ENCODE data around the gene XRCC3. TPM values are rescaled to one million over a fixed set of nuclear protein-coding genes. Genes with fewer than 3 reads are reported as not detected.

Gene XRCC3
- total RNA-seq, 1 donor: 11.7 TPM

DNA sequence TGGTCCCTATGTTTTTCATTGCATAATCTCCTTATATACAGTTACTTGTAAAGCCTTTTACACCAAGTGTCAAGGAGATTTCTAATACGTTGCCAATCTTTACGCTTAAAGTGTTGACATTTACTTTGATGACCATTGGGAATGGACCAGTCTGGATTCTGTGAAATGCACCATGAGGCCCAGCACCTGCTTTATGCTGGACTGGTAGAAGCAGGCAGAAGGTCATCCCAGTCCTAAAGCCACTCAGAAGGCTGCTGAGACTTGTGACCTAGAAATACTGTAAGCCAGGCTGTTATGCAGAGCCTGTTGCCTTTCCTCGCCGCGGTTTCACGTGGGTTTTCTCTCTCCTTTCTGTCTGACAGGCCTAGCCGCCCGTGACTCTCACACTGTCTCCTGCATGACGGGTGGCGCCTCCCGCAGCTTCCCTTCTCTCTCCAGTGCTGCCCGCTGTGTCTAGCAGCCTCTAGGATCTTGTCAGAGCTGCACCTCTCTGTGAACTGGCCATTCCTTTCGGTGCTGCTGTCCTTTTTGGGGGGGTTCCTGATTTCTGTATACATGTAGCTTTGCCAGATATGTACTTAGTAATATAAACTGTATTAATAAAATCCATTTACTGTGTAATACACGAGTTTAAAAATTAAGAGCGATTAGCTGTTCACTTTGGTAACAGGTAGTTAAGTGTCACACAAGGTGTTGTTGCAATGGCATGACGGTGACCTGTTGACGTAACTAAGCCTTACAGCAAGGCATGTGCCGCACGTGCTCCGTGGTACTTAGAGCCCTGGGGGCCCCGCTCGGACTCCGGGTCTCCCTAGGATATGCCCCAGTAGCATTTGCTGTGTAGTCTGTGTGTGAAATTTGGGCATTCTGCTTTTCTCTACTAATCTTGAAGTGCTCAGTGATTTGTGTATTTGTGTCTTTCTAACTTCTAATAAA is 29.7 kb downstream of the XRCC3 start:
- DNase-seq (ENCODE audit: low read depth): no peak
- H3K4me3 ChIP-seq (ENCODE audit: low read depth, low read length): no peak overlapping the region
- TF ChIP-seq CTCF (IDR thresholded peaks at IDR 0.05; ENCODE audit: insufficient read depth, low read depth, low read length): no peak

- DNase-seq (ENCODE audit: low read depth): no peak
- TF ChIP-seq CTCF (IDR thresholded peaks at IDR 0.05; ENCODE audit: insufficient read depth, low read depth, low read length): no peak
- H3K4me3 ChIP-seq (ENCODE audit: low read depth, low read length): no peak overlapping the region
These were observed 30.4 kb downstream of the XRCC3 start for GRCh38 chr14:103684871-103685270.

DNA sequence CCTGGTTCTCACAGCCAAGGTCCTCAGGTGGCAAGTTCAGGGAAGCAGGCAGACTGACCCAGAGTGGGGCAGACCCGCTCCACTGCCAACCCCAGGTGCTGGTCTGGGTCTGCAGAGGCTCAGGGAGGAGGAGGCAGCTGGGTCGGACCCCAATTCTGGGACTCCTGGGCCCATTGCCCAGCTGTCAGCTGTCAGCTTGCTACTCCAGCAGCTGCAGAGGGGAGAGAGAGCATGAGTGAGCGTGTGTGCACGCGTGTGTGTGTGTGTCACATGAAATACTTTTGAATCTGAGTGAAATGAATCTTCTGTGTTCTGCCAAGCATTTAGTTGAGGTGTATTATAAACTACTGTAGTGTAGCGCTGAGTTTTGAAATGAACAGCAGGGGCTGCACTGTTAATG is 30.8 kb downstream of the XRCC3 start:
- no peak for TF ChIP-seq CTCF (IDR thresholded peaks at IDR 0.05; ENCODE audit: insufficient read depth, low read depth, low read length)
- no peak overlapping the region for H3K4me3 ChIP-seq (ENCODE audit: low read depth, low read length)
- no peak for DNase-seq (ENCODE audit: low read depth)

- no peak for DNase-seq (ENCODE audit: low read depth)
- TF ChIP-seq CTCF (IDR thresholded peaks at IDR 0.05; ENCODE audit: insufficient read depth, low read depth, low read length): no peak
- no peak overlapping the region for H3K4me3 ChIP-seq (ENCODE audit: low read depth, low read length)
These were observed 32.1 kb downstream of the XRCC3 start for GRCh38 chr14:103683139-103683538.

GRCh38 chr14:103680491-103681231 is 34.6 kb downstream of the XRCC3 start:
- no peak for DNase-seq (ENCODE audit: low read depth)
- no peak for TF ChIP-seq CTCF (IDR thresholded peaks at IDR 0.05; ENCODE audit: insufficient read depth, low read depth, low read length)
- no peak overlapping the region for H3K4me3 ChIP-seq (ENCODE audit: low read depth, low read length)

DNA sequence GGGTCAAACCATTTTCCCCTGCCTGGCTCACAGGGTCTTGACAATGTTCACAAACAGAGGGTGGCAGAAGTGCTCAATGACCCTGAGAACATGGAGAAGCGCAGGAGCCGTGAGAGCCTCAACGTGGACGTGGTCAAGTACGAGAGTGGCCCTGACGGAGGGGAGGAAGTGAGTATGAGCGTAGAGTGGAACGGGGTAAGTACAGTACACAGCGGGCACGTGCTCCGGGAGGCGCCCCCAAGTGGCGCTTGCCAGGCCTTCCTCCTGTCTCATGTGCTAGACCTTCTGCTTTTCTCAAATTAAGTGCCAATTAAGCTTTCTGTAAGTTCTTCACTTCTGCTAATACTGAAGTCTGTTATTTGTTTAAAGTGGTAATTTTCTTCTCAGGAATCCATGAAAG is 35.9 kb downstream of the XRCC3 start:
- DNase-seq (ENCODE audit: low read depth): no peak
- peak; percentile 48 for TF ChIP-seq CTCF (IDR thresholded peaks at IDR 0.05; ENCODE audit: insufficient read depth, low read depth, low read length)
- no peak overlapping the region for H3K4me3 ChIP-seq (ENCODE audit: low read depth, low read length)
